HCT116 (cell line): Measurements from ENCODE around the gene SPHK1. TPM values are rescaled to one million over a fixed set of nuclear protein-coding genes. Genes with fewer than 3 reads are reported as not detected.

Experiments
- ATAC-seq: fragments of 200-7000 bp; cut with Tn5 transposase; 2 replicates; pipeline ENCODE4 v1.9.1; 2020; ENCODE audit warnings: mild to moderate bottlenecking, moderate library complexity
- BruUV-seq: library from RNA; stranded (reverse); fragments of 400-500 nt; replicated peaks from 2 replicates; lab custom pipeline; 2021; lab: Mats Ljungman, UMichigan
- CTCF ChIA-PET: fragments of 300-600 bp; sonication (Branson Sonifier 250); formaldehyde crosslinking; loops from one replicate; lab custom pipeline; 2021; ENCODE audit warnings: antibody characterized with exemption; lab: Charles Lee
- POLR2A ChIA-PET: fragments of 300-600, 350-600 bp; sonication (Branson Sonifier 250); formaldehyde crosslinking; loops from one replicate; lab custom pipeline; 2021; ENCODE audit warnings: antibody characterized with exemption; lab: Charles Lee
- RAD21 ChIA-PET, 2 experiments: fragments of 300-600 bp; sonication (Branson Sonifier 250); formaldehyde crosslinking; loops; one replicate each; lab custom pipeline; 2023; ENCODE audit warnings: low total read pairs in 2 of 2; ENCODE audit not compliant: uncharacterized antibody in 2 of 2, unreplicated experiment in 2 of 2, low non-redundant PET in 1 of 2; lab: Charles Lee
- DNase-seq: peaks from one replicate; pipeline ENCODE4 v3.0.0-alpha.2; 2010; ENCODE audit warnings: low read depth, low spot score
- H2AFZ ChIP-seq: fragments of 200-600 bp; shearing (Covaris generic), sonication (generic); 2 replicates; pipeline ENCODE4 v1.6.1; 2017; ENCODE audit warnings: low read depth, mixed run types, mixed read lengths, antibody characterized with exemption, low read length; ENCODE audit not compliant: poor library complexity, severe bottlenecking
- H3K27ac ChIP-seq: 2 replicates; pipeline ENCODE4 v1.5.1; 2012; ENCODE audit warnings: low read depth, low read length
- H3K27me3 ChIP-seq: fragments of 200-600 bp; sonication (generic); 2 replicates; pipeline ENCODE4 v1.6.1; 2016; ENCODE audit warnings: mixed run types, low read length, mixed read lengths; ENCODE audit not compliant: insufficient read depth
- H3K36me3 ChIP-seq, 2 experiments: fragments of 200-500 bp in 1 of 2; fragments of 200-600 bp in 1 of 2; sonication (Bioruptor generic) in 1 of 2; sonication (generic) in 1 of 2; 2 replicates each; pipeline versions ENCODE4 v1.5.1 to v1.6.1; 2014 to 2016; ENCODE audit warnings: low read length in 2 of 2, inconsistent platforms in 1 of 2, mixed read lengths in 1 of 2, mixed run types in 1 of 2; ENCODE audit not compliant: insufficient read depth in 2 of 2, control insufficient read depth in 1 of 2
- H3K4me1 ChIP-seq, 2 experiments: fragments of 200-600 bp in 1 of 2; sonication (generic) in 1 of 2; 2 replicates each; pipeline versions ENCODE4 v1.5.1 to v1.6.1; 2012 to 2017; ENCODE audit warnings: low read length in 2 of 2, inconsistent platforms in 1 of 2, mild to moderate bottlenecking in 1 of 2, mixed read lengths in 1 of 2, mixed run types in 1 of 2, moderate library complexity in 1 of 2; ENCODE audit not compliant: insufficient read depth in 2 of 2, control insufficient read depth in 1 of 2
- H3K4me2 ChIP-seq: fragments of 200-600 bp; sonication (generic); 2 replicates; pipeline ENCODE4 v1.6.1; 2017; ENCODE audit warnings: mixed run types, low read length, mixed read lengths
- H3K4me3 ChIP-seq, 2 experiments: fragments of 200-600 bp in 1 of 2; sonication (generic) in 1 of 2; replicated peaks in 1 of 2; 2 replicates each; pipeline ENCODE4 v1.5.1; 2011 to 2016; ENCODE audit warnings: low read length in 2 of 2, control low read depth in 1 of 2, low read depth in 1 of 2, mild to moderate bottlenecking in 1 of 2, mixed read lengths in 1 of 2, mixed run types in 1 of 2
- H3K79me2 ChIP-seq: fragments of 200-600 bp; sonication (generic); 2 replicates; pipeline ENCODE4 v1.6.1; 2017; ENCODE audit warnings: mild to moderate bottlenecking, mixed run types, low read length, moderate library complexity, mixed read lengths; ENCODE audit not compliant: insufficient read depth
- H3K9ac ChIP-seq: fragments of 200-600 bp; sonication (generic); 2 replicates; pipeline ENCODE4 v1.6.1; 2016; ENCODE audit warnings: low read length, mixed read lengths
- H3K9me2 ChIP-seq: fragments of 200-600 bp; sonication (generic), shearing (Covaris generic); 2 replicates; pipeline ENCODE4 v1.6.1; 2017; ENCODE audit warnings: mixed run types, mild to moderate bottlenecking, moderate library complexity; ENCODE audit not compliant: insufficient read depth
- H3K9me3 ChIP-seq, 2 experiments: fragments of 200-500 bp in 1 of 2; fragments of 200-600 bp in 1 of 2; sonication (Bioruptor generic) in 1 of 2; sonication (generic) in 1 of 2; 2 replicates each; pipeline ENCODE4 v1.6.1; 2014 to 2017; ENCODE audit warnings: low read length in 2 of 2, mixed read lengths in 2 of 2, inconsistent platforms in 1 of 2, low read depth in 1 of 2, mild to moderate bottlenecking in 1 of 2, mixed run types in 1 of 2, moderate library complexity in 1 of 2; ENCODE audit not compliant: control insufficient read depth in 1 of 2, insufficient read depth in 1 of 2
- H4K20me1 ChIP-seq: fragments of 200-600 bp; sonication (generic), shearing (Covaris generic); 2 replicates; pipeline ENCODE4 v1.6.1; 2017; ENCODE audit warnings: mixed run types, mild to moderate bottlenecking, moderate library complexity; ENCODE audit not compliant: insufficient read depth
- CBX3 ChIP-seq: IDR thresholded peaks from 2 replicates; pipeline ENCODE4 v1.6.1; 2012; ENCODE audit warnings: low read depth
- ELF1 ChIP-seq: IDR thresholded peaks from 2 replicates; pipeline ENCODE4 v1.6.1; 2012; ENCODE audit warnings: low read depth, borderline replicate concordance
- SRF ChIP-seq: IDR thresholded peaks from 2 replicates; pipeline ENCODE4 v1.6.1; 2012; ENCODE audit warnings: low read depth
- YY1 ChIP-seq: IDR thresholded peaks from 2 replicates; pipeline ENCODE4 v1.6.1; 2011; ENCODE audit warnings: low read length, low read depth, moderate library complexity, mild to moderate bottlenecking; ENCODE audit not compliant: insufficient replicate concordance; ENCODE audit errors: extremely low read depth
- intact Hi-C: fragments of 100-400 bp; cut with micrococcal nuclease; formaldehyde crosslinking; loops from 2 replicates; pipeline ENCODE4 v1.10.0; 2022
- total RNA-seq: library from RNA; stranded (reverse); gene quantifications from one replicate; pipeline ENCODE4 v1.2.1, GENCODE V29; 2021; ENCODE audit not compliant: unreplicated experiment
- TF ChIP-seq, protein P1 (sequence below): IDR thresholded peaks from 2 replicates; pipeline ENCODE4 v1.6.1; 2012
- TF ChIP-seq, protein P2 (sequence below): IDR thresholded peaks from 2 replicates; pipeline ENCODE4 v1.6.1; 2012

SPHK1 gene
- total RNA-seq, 1 experiment from 2014 or later = 4.6 TPM

- TF ChIP-seq ELF1 (no peak), YY1 (no peak), CBX3 (no peak), SRF (no peak)
- TF ChIP-seq, protein P1, sequence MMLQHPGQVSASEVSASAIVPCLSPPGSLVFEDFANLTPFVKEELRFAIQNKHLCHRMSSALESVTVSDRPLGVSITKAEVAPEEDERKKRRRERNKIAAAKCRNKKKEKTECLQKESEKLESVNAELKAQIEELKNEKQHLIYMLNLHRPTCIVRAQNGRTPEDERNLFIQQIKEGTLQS = no peak
- TF ChIP-seq, protein P2, sequence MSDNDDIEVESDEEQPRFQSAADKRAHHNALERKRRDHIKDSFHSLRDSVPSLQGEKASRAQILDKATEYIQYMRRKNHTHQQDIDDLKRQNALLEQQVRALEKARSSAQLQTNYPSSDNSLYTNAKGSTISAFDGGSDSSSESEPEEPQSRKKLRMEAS = no peak
- Histone ChIP-seq H2AFZ (no peak overlapping the region), H3K27me3 (no peaks in the 10 kb centered on the region), H3K79me2 (no peaks in the 10 kb centered on the region; the same call in 1 of the 2 replicates), H4K20me1 (peaks cover 4% of the 10 kb centered on the region; the same call in 1 of the 2 replicates), H3K9ac (no peak overlapping the region), H3K36me3 (peaks cover 64 to 66% of the 10 kb centered on the region in 2 experiments; a peak in 3 of 4 replicates), H3K4me3 (no peak overlapping the region), H3K4me1 (no peaks in the 10 kb centered on the region), H3K4me2 (no peak overlapping the region), H3K9me2 (no peaks in the 10 kb centered on the region), H3K27ac (no peak overlapping the region; the same call in 1 of the 2 replicates), H3K9me3 (no peaks in the 10 kb centered on the region)
- no peak; the same call in 1 of the 2 replicates for ATAC-seq
- no peak for DNase-seq
- ChIA-PET RAD21 (interaction anchor here (0.8 to 2.0 kb wide), 3 partner anchors 33 to 60 kb away, joined by 3 to 9 read pairs (median 7); no protein-coding TSS in a partner anchor), POLR2A (interaction anchor here (1.1 to 1.5 kb wide), 3 partner anchors 44 to 99 kb away, joined by 3 to 4 read pairs (median 3); no protein-coding TSS in a partner anchor), CTCF (interaction anchor here (0.6 to 3.9 kb wide), 28 partner anchors 9 to 119 kb away, joined by 3 to 64 read pairs (median 5); partner anchors contain the start of genes PRPSAP1 and SPHK1)
- no TSS peak for BruUV-seq
- intact Hi-C loops = loop anchor here (1.0 to 2.0 kb wide), 2 partner anchors 28 to 95 kb away; no protein-coding TSS in a partner anchor
Observed at GRCh38 chr17:76398523-76399174, 14.2 kb downstream of the SPHK1 start.
